DOHH2 (cell line): ENCODE measurements around the gene WWOX.

Experiments used
- H3F3A ChIP-seq: fragments of 200-600 bp; sonication (generic), shearing (Covaris generic); 2 replicates; pipeline ENCODE4 v1.6.0; 2016; ENCODE audit warnings: antibody characterized with exemption, mild to moderate bottlenecking; ENCODE audit not compliant: control insufficient read depth, insufficient read depth
- H3K27ac ChIP-seq: fragments of 200-600 bp; sonication (generic); 2 replicates; pipeline ENCODE4 v1.5.1; 2014; ENCODE audit warnings: low read depth, mild to moderate bottlenecking, low read length, moderate library complexity
- H3K27me3 ChIP-seq: fragments of 200-600 bp; sonication (generic); 2 replicates; pipeline ENCODE4 v1.6.1; 2014; ENCODE audit warnings: mild to moderate bottlenecking, low read length, mixed read lengths; ENCODE audit not compliant: control insufficient read depth
- H3K36me3 ChIP-seq: fragments of 200-600 bp; sonication (generic); 2 replicates; pipeline ENCODE4 v1.6.1; 2014; ENCODE audit warnings: mild to moderate bottlenecking, low read length, moderate library complexity, mixed read lengths; ENCODE audit not compliant: control insufficient read depth
- H3K4me1 ChIP-seq: fragments of 200-600 bp; sonication (generic); 2 replicates; pipeline ENCODE4 v1.6.1; 2014; ENCODE audit warnings: mild to moderate bottlenecking, low read length, mixed read lengths; ENCODE audit not compliant: control insufficient read depth
- H3K4me2 ChIP-seq: fragments of 200-600 bp; sonication (generic); 2 replicates; pipeline ENCODE4 v1.6.0; 2014; ENCODE audit warnings: mild to moderate bottlenecking, low read length, moderate library complexity
- H3K4me3 ChIP-seq: fragments of 200-600 bp; sonication (generic); 2 replicates; pipeline ENCODE4 v1.5.1; 2014; ENCODE audit warnings: mild to moderate bottlenecking, low read length, mixed read lengths
- H3K79me2 ChIP-seq: fragments of 200-600 bp; sonication (generic); 2 replicates; pipeline ENCODE4 v1.6.1; 2014; ENCODE audit warnings: mild to moderate bottlenecking, low read length, mixed read lengths; ENCODE audit not compliant: control insufficient read depth
- H3K9me2 ChIP-seq: fragments of 200-600 bp; sonication (generic); replicated peaks from 2 replicates; pipeline ENCODE4 v1.6.1; 2014; ENCODE audit warnings: mild to moderate bottlenecking, low read length, mixed read lengths; ENCODE audit not compliant: control insufficient read depth
- H3K9me3 ChIP-seq: fragments of 200-600 bp; sonication (generic); 2 replicates; pipeline ENCODE4 v1.6.1; 2014; ENCODE audit warnings: antibody characterized with exemption, low read length, mixed read lengths; ENCODE audit not compliant: control insufficient read depth, insufficient read depth
- H4K20me1 ChIP-seq: fragments of 200-600 bp; sonication (generic); 2 replicates; pipeline ENCODE4 v1.6.0; 2014; ENCODE audit warnings: low read depth, mild to moderate bottlenecking, antibody characterized with exemption, low read length, moderate library complexity; ENCODE audit not compliant: control insufficient read depth, insufficient read depth
- CTCF ChIP-seq: fragments of 200-600 bp; sonication (generic); IDR thresholded peaks from one replicate; pipeline ENCODE4 v1.5.1; 2014; ENCODE audit warnings: antibody characterized with exemption, mild to moderate bottlenecking, low read depth, low read length; ENCODE audit not compliant: poor library complexity, severe bottlenecking
- EZH2phosphoT487 ChIP-seq: fragments of 200-600 bp; sonication (generic); IDR thresholded peaks from 2 replicates; pipeline ENCODE4 v1.6.1; 2017; ENCODE audit warnings: borderline replicate concordance, mild to moderate bottlenecking, antibody characterized with exemption, low read length, moderate library complexity, mixed read lengths

The WWOX gene

GRCh38 chr16:78800523-78800922, 701.1 kb downstream of the WWOX start:
- Histone ChIP-seq H3K9me2 (no peaks in the 10 kb centered on the region), H3F3A (no peaks in the 10 kb centered on the region), H3K4me3 (no peak overlapping the region), H3K4me2 (no peak overlapping the region), H3K4me1 (no peaks in the 10 kb centered on the region), H3K27me3 (no peaks in the 10 kb centered on the region), H3K9me3 (no peaks in the 10 kb centered on the region), H4K20me1 (no peaks in the 10 kb centered on the region), H3K79me2 (no peaks in the 10 kb centered on the region), H3K27ac (no peak overlapping the region), H3K36me3 (no peaks in the 10 kb centered on the region)
- TF ChIP-seq CTCF (no peak), EZH2phosphoT487 (no peak)

GRCh38 chr16:78804058-78804735, 704.7 kb downstream of the WWOX start:
- Histone ChIP-seq H3K79me2 (no peaks in the 10 kb centered on the region), H4K20me1 (no peaks in the 10 kb centered on the region), H3K9me2 (no peaks in the 10 kb centered on the region), H3K9me3 (no peaks in the 10 kb centered on the region), H3K36me3 (no peaks in the 10 kb centered on the region), H3K4me1 (no peaks in the 10 kb centered on the region), H3F3A (no peaks in the 10 kb centered on the region), H3K4me2 (no peak overlapping the region), H3K4me3 (no peak overlapping the region), H3K27ac (no peak overlapping the region), H3K27me3 (no peaks in the 10 kb centered on the region)
- no peak for TF ChIP-seq EZH2phosphoT487
- no peak for TF ChIP-seq CTCF

GRCh38 chr16:78805556-78805955, 706.1 kb downstream of the WWOX start:
- no peaks in the 10 kb centered on the region for H3K79me2 ChIP-seq
- no peaks in the 10 kb centered on the region for H4K20me1 ChIP-seq
- H3K4me2 ChIP-seq = no peak overlapping the region
- no peaks in the 10 kb centered on the region for H3K9me3 ChIP-seq
- H3K4me1 ChIP-seq = no peaks in the 10 kb centered on the region
- no peaks in the 10 kb centered on the region for H3K27me3 ChIP-seq
- H3K9me2 ChIP-seq = no peaks in the 10 kb centered on the region
- no peaks in the 10 kb centered on the region for H3K36me3 ChIP-seq
- H3K4me3 ChIP-seq = no peak overlapping the region
- H3F3A ChIP-seq = no peaks in the 10 kb centered on the region
- TF ChIP-seq EZH2phosphoT487 = no peak
- no peak for TF ChIP-seq CTCF
- H3K27ac ChIP-seq = no peak overlapping the region

GRCh38 chr16:78811247-78811646, 711.8 kb downstream of the WWOX start:
- no peaks in the 10 kb centered on the region for H4K20me1 ChIP-seq
- no peaks in the 10 kb centered on the region for H3F3A ChIP-seq
- no peak overlapping the region for H3K4me3 ChIP-seq
- H3K79me2 ChIP-seq = no peaks in the 10 kb centered on the region
- H3K9me3 ChIP-seq = no peaks in the 10 kb centered on the region
- no peaks in the 10 kb centered on the region for H3K36me3 ChIP-seq
- no peak overlapping the region for H3K27ac ChIP-seq
- H3K4me2 ChIP-seq = no peak overlapping the region
- TF ChIP-seq CTCF = no peak
- TF ChIP-seq EZH2phosphoT487 = no peak
- H3K9me2 ChIP-seq = no peaks in the 10 kb centered on the region
- no peaks in the 10 kb centered on the region for H3K27me3 ChIP-seq
- no peaks in the 10 kb centered on the region for H3K4me1 ChIP-seq
